ENCODE measurements around the gene RBMS1.
A peak's percentile ranks its signal among the peaks of the same experiment; 100 is the strongest.

- TF ChIP-seq CTCF (IDR thresholded peaks at IDR 0.05 in 4 of 5, conservative IDR thresholded peaks at IDR 0.05 in 1 of 5): peak in 2 of 5 experiments; percentile 40 to 43
- no peak for TF ChIP-seq POLR2A (IDR thresholded peaks at IDR 0.05)
These were observed 214.8 kb downstream of the RBMS1 start for GRCh38 chr2:160278879-160279177.
